GM12892 (cell line): ENCODE data around the gene GRIP2.

Source experiments
- POLR2A ChIP-seq: IDR thresholded peaks from 2 replicates; pipeline ENCODE4 v1.6.1; 2011; ENCODE audit warnings: low read depth, low read length, control low read depth
- TAF1 ChIP-seq: IDR thresholded peaks from 2 replicates; pipeline ENCODE4 v1.6.1; 2011; ENCODE audit warnings: low read depth, mild to moderate bottlenecking, control low read depth, low read length, borderline replicate concordance

DNA sequence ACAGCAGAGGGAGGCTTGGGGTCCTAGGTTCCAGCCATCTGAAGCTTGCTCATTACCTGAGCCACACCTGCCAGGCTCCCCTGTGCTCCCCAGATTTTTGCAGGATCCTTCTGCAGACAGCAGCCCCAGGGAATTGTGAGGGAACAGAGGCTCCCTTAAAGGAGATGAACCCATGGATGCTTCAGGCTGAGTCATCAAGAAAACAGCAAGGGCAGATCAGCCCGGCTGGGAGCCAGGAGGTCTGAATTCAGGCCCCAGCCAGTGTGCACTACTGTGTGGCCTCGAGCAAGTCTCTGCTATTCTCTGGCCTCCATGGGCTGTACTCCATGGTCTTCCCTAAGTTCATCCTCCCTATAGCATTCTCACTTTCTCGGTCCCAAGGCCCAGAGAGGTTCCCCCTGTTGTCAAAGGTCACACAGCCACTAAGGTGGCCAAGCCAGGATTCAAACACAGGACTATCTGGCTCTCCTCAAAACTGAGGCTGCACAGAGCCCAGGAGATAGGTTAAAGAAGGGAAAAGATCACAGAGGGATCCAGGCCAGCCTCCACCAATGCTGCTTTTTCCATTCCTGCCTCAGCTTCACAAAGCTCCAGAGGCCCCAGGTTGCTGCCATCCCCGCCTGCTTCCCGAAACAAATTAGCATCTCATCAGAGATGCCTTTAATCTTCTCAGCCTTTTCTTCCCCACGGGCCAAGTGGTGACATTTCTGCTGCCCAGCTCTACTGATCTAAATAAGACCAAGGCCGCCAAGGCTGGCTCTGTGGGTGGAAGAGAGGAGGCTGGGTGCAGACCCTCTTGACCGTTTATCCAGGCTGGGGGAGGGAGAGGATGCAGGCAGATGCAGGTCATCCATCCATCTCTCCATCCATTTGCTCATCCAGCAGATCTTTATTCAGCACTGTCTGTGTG, 21.2 kb upstream of the GRIP2 start:
- TF ChIP-seq POLR2A (no peak), TAF1 (no peak)
